Ishikawa (cell line): Measurements from ENCODE around the gene FLVCR2.

Experiments used
- CREB1 ChIP-seq: IDR thresholded peaks from 2 replicates; pipeline ENCODE4 v1.6.1; 2012; ENCODE audit warnings: low read depth
- EP300 ChIP-seq: IDR thresholded peaks from 2 replicates; pipeline ENCODE4 v1.6.1; 2012; ENCODE audit warnings: borderline replicate concordance
- NFIC ChIP-seq: IDR thresholded peaks from 2 replicates; pipeline ENCODE4 v1.6.1; 2012
- RAD21 ChIP-seq: IDR thresholded peaks from 2 replicates; pipeline ENCODE4 v1.6.1; 2012; ENCODE audit warnings: low read depth
- ZBTB7A ChIP-seq: IDR thresholded peaks from 2 replicates; pipeline ENCODE4 v1.6.1; 2012; ENCODE audit warnings: low read depth

DNA sequence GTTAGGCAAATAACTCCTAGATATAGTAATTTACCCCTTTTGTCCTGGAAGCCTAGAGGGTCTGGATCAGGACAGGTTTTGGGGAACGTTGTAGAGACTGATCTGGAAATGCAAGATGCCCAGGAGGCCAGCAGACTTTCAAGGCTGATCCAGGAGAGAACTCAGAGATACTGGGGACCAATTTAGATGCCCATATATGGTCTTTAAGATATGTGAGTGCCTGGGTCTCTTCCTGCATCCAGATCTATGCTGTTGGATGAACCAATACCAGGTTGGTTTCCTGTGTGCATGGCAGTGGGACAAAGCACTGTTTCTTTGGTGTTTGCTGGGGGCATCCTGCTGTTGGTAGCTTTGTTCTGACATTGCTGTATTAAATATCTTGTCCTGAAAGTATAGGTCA, 76.8 kb downstream of the FLVCR2 start:
- TF ChIP-seq EP300 (no peak), NFIC (no peak), CREB1 (no peak), ZBTB7A (no peak), RAD21 (no peak)
